IPS DF 6.9 (cell line): ENCODE data around the gene KCNG2.

Experiments used
- DNase-seq: peaks from one replicate; pipeline ENCODE4 v3.0.0-alpha.2; 2013; ENCODE audit warnings: low read depth, low spot score
- H3K27ac ChIP-seq: one replicate; pipeline ENCODE4 v1.5.1; 2013; ENCODE audit warnings: low read length, control low read depth
- H3K27me3 ChIP-seq: 2 replicates; pipeline ENCODE4 v1.6.1; 2013; ENCODE audit warnings: mild to moderate bottlenecking, low read length; ENCODE audit not compliant: control insufficient read depth, insufficient read depth
- H3K36me3 ChIP-seq: 2 replicates; pipeline ENCODE4 v1.6.1; 2013; ENCODE audit warnings: low read length; ENCODE audit not compliant: control insufficient read depth, insufficient read depth
- H3K4me1 ChIP-seq: 2 replicates; pipeline ENCODE4 v1.6.1; 2013; ENCODE audit warnings: low read length; ENCODE audit not compliant: control insufficient read depth, insufficient read depth
- H3K4me3 ChIP-seq: 2 replicates; pipeline ENCODE4 v1.5.1; 2013; ENCODE audit warnings: mild to moderate bottlenecking, low read length
- H3K9me3 ChIP-seq: 2 replicates; pipeline ENCODE4 v1.6.1; 2013; ENCODE audit warnings: low read length, inconsistent platforms; ENCODE audit not compliant: control insufficient read depth, insufficient read depth
- WGBS: extraction: QIAGEN DNeasy Blood & Tissue Kit; methylation state at CpG from one replicate; pipeline ENCODE4 v1.1.7; 2013; ENCODE audit warnings: mixed read lengths, missing lambda C conversion rate; ENCODE audit not compliant: insufficient read length, insufficient coverage; 5-methylcytosine and 5-hydroxymethylcytosine counted together

The KCNG2 gene

GRCh38 chr18:79942786-79943607 lies 145.3 kb downstream of the KCNG2 start:
- Histone ChIP-seq H3K9me3 (no peaks in the 10 kb centered on the region), H3K4me3 (no peak overlapping the region), H3K27ac (no peak overlapping the region), H3K4me1 (no peaks in the 10 kb centered on the region), H3K27me3 (no peaks in the 10 kb centered on the region), H3K36me3 (no peaks in the 10 kb centered on the region)
- DNase-seq = no peak
- WGBS = no CpG with 5 or more reads among the region's 31 CpGs

DNA sequence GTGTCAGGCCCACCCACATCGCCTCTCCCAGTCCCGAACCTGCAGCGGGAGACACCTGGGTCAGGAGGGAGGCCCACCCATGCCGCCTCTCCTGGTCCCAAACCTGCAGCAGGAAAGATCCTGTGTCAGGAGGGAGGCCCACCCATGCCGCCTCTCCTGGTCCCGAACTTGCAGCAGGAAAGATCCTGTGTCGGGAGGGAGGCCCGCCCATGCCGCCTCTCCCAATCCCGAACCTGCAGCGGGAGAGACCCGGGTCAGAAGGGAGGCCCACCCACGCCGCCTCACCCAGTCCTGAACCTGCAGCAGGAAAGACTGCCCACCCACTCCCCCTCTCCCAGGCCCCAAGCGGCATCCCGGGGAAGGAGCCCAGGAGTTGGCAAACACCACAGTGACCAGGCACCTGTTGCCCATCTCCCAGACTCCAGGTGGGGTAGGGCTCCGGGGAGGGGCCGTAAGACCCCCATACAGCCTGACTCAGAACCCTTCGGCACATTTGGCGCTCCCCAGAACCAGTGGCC lies 145.9 kb downstream of the KCNG2 start:
- no peak overlapping the region for H3K4me3 ChIP-seq
- H3K9me3 ChIP-seq = no peaks in the 10 kb centered on the region
- DNase-seq = no peak
- H3K36me3 ChIP-seq = no peaks in the 10 kb centered on the region
- no peaks in the 10 kb centered on the region for H3K4me1 ChIP-seq
- no CpG with 5 or more reads among the region's 20 CpGs for WGBS
- no peak overlapping the region for H3K27ac ChIP-seq
- H3K27me3 ChIP-seq = no peaks in the 10 kb centered on the region

GRCh38 chr18:79944126-79944731 lies 146.5 kb downstream of the KCNG2 start:
- no peaks in the 10 kb centered on the region for H3K9me3 ChIP-seq
- no peak overlapping the region for H3K4me3 ChIP-seq
- no CpG with 5 or more reads among the region's 11 CpGs for WGBS
- no peaks in the 10 kb centered on the region for H3K4me1 ChIP-seq
- no peaks in the 10 kb centered on the region for H3K27me3 ChIP-seq
- no peaks in the 10 kb centered on the region for H3K36me3 ChIP-seq
- no peak for DNase-seq
- no peak overlapping the region for H3K27ac ChIP-seq

- no peak overlapping the region for H3K4me3 ChIP-seq
- no peak overlapping the region for H3K27ac ChIP-seq
- no peaks in the 10 kb centered on the region for H3K4me1 ChIP-seq
- DNase-seq = no peak
- no peaks in the 10 kb centered on the region for H3K27me3 ChIP-seq
- H3K9me3 ChIP-seq = no peaks in the 10 kb centered on the region
- WGBS = no CpG with 5 or more reads among the region's 3 CpGs
- no peaks in the 10 kb centered on the region for H3K36me3 ChIP-seq
These were observed 147.0 kb downstream of the KCNG2 start for GRCh38 chr18:79944746-79945117.

DNA sequence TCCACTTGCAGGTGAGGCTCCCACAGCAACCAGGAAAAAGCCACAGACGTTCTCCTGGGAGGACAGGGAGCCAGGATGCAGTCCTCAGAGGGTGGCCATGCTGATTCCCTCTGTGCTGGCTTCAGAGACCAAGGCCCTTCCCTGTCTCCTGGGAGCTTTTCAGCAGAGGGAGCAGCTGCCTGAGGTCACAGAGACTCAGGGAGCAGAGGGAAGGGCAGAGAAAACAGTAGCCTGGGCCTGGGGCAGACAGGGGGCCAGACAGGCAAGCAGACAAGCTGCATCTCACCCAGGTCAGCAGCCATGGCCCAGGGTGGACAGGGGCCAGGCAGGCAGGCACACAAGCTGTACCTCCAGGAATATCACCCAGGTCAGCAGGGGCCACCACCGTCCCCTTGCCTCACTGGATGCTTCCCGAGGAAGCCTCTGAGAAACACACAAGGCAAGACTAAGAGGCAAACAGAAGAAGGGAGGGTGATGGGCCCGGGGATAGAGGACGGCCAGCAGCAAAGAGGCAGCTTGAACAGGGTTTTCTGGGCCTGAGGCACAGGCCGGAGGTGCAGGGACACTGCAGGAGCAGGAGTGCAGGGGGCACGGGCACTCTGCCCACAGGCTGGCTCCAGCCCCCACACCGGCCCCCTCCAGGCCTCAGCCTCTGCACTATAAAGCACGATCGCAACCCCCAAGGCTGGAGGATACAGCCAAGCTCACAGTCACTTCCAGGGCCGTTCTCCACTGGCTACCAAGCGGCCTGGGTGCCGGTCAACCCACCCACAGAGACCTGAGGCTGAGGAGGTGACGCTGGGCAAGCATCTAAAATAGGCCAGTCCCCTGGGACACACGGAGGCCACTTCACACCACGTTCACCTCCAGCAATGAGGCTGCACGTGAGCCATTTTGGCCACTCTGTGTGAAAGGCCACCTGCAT lies 147.6 kb downstream of the KCNG2 start:
- peaks cover 3% of the 10 kb centered on the region; the same call in 1 of the 2 replicates for H3K27me3 ChIP-seq
- no peak for DNase-seq
- no peak overlapping the region for H3K4me3 ChIP-seq
- no peaks in the 10 kb centered on the region for H3K9me3 ChIP-seq
- no CpG with 5 or more reads among the region's 17 CpGs for WGBS
- H3K36me3 ChIP-seq = no peaks in the 10 kb centered on the region
- no peaks in the 10 kb centered on the region for H3K4me1 ChIP-seq
- H3K27ac ChIP-seq = no peak overlapping the region

- no CpG with 5 or more reads among the region's 14 CpGs for WGBS
- no peak for DNase-seq
- Histone ChIP-seq H3K9me3 (no peaks in the 10 kb centered on the region), H3K36me3 (no peaks in the 10 kb centered on the region; the same call in 1 of the 2 replicates), H3K4me1 (0 out of 2 replicates have a peak, but pooled peaks cover 2% of the 10 kb centered on the region), H3K4me3 (no peak overlapping the region), H3K27me3 (peaks cover 8% of the 10 kb centered on the region; the same call in 1 of the 2 replicates), H3K27ac (no peak overlapping the region)
These were observed 149.5 kb downstream of the KCNG2 start for GRCh38 chr18:79947054-79947755.

DNA sequence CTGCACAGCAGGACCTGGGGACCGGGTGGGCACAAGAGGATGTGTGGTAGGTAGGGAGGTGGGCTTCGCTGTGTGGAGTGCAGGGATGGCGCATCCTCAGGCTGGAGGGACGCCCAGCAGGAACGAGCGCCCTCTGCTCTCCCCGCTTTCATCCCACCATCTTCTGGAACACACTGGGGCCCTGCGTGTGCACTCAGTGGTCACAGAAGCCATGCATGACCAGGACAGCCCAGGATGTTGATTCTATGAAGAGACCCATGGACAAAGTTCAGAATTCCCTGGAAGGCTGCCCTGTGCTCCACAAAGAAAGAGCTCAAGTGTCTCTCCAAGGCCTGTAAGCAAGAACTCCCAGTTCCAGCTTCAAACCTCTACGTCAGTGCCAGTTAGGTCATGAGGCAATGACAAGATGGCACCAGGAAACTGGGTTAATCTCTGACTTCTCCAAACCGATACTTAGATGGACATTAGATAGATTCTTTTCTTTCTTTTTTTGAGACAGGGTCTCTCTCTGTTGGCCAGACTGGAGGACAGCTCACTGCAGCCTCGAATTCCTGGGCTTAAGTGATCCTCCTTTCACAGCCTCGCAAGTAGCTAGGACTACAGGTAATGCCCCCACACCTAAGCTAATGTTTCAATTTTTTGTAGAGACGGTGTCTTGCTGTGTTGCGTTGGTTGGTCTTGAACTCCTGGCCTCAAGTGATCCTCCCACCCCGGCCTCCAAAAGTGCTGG lies 150.3 kb downstream of the KCNG2 start:
- no peaks in the 10 kb centered on the region; the same call in 1 of the 2 replicates for H3K36me3 ChIP-seq
- no CpG with 5 or more reads among the region's 15 CpGs for WGBS

GRCh38 chr18:79948719-79949411 lies 151.1 kb downstream of the KCNG2 start:
- DNase-seq = no peak
- Histone ChIP-seq H3K9me3 (no peaks in the 10 kb centered on the region), H3K27me3 (peaks cover 19% of the 10 kb centered on the region), H3K36me3 (no peaks in the 10 kb centered on the region; the same call in 1 of the 2 replicates), H3K4me1 (0 out of 2 replicates have a peak, but pooled peaks cover 6% of the 10 kb centered on the region), H3K27ac (no peak overlapping the region), H3K4me3 (no peak overlapping the region)
- WGBS = no CpG with 5 or more reads among the region's 23 CpGs

More for the DNA sequence above, 150.3 kb downstream of the KCNG2 start:
- Histone ChIP-seq H3K27ac (no peak overlapping the region), H3K27me3 (peaks cover 11% of the 10 kb centered on the region), H3K4me3 (no peak overlapping the region), H3K4me1 (0 out of 2 replicates have a peak, but pooled peaks cover 3% of the 10 kb centered on the region), H3K9me3 (no peaks in the 10 kb centered on the region)
- DNase-seq = no peak
